Aorta (tissue), 5 donors: Measurements from ENCODE around the gene IFT57. TPM values are rescaled to one million over a fixed set of nuclear protein-coding genes. Genes with fewer than 3 reads are reported as not detected.
"Not testable (repeated sequence)": the region's sequence is repeated elsewhere in the genome, so short reads cannot be mapped to it uniquely, and the experiment has no call there.

Experiments
- ATAC-seq: fragments of 200-7000 bp; cut with Tn5 transposase; one replicate; pipeline ENCODE4 v1.9.1; 2022; ENCODE audit warnings: moderate library complexity; ENCODE audit not compliant: low FRiP score
- DNase-seq, 2 donors: peaks; one replicate each; pipeline ENCODE4 v3.0.0-alpha.2; 2020
- H3K27ac ChIP-seq, 2 donors: one replicate each; pipeline ENCODE4 v1.5.1; 2013; ENCODE audit warnings: low read length in 2 of 2, mild to moderate bottlenecking in 2 of 2, moderate library complexity in 2 of 2, control low read depth in 1 of 2, inconsistent platforms in 1 of 2, low read depth in 1 of 2
- H3K27me3 ChIP-seq, 2 donors: one replicate each; pipeline ENCODE4 v1.6.1; 2013; ENCODE audit warnings: control low read depth in 1 of 2, low read length in 1 of 2, mild to moderate bottlenecking in 1 of 2, moderate library complexity in 1 of 2; ENCODE audit not compliant: insufficient read depth in 2 of 2, control insufficient read depth in 1 of 2
- H3K36me3 ChIP-seq, 2 donors: one replicate each; pipeline ENCODE4 v1.6.1; 2013; ENCODE audit warnings: control low read depth in 1 of 2, low read length in 1 of 2, mild to moderate bottlenecking in 1 of 2; ENCODE audit not compliant: insufficient read depth in 2 of 2, control insufficient read depth in 1 of 2
- H3K4me1 ChIP-seq, 2 donors: one replicate each; pipeline ENCODE4 v1.6.1; 2013; ENCODE audit warnings: low read length in 2 of 2, control low read depth in 1 of 2, mild to moderate bottlenecking in 1 of 2, moderate library complexity in 1 of 2; ENCODE audit not compliant: insufficient read depth in 2 of 2, control insufficient read depth in 1 of 2
- H3K4me3 ChIP-seq, 2 donors: one replicate each; pipeline ENCODE4 v1.5.1; 2013; ENCODE audit warnings: low read length in 2 of 2, control low read depth in 1 of 2, mild to moderate bottlenecking in 1 of 2
- H3K9me3 ChIP-seq: one replicate; pipeline ENCODE4 v1.6.1; 2013; ENCODE audit warnings: mild to moderate bottlenecking, low read length; ENCODE audit not compliant: control insufficient read depth
- WGBS, 2 donors: extraction: QIAGEN DNeasy Blood & Tissue Kit; methylation state at CpG; one replicate each; pipeline ENCODE4 v1.1.7; 2013; 5-methylcytosine and 5-hydroxymethylcytosine counted together
- intact Hi-C, 2 donors: fragments of 100-400 bp; cut with DNase I; formaldehyde crosslinking; loops; one replicate each; pipeline versions ENCODE4 v1.14.2 to v1.15.0; 2022
- polyA plus RNA-seq, 2 donors: library from polyadenylated mRNA; stranded (reverse); fragments of 200-250 nt; gene quantifications; one replicate each; pipeline ENCODE4 v1.2.3, GENCODE V29; 2013
- total RNA-seq, 2 donors: library from RNA; stranded (reverse); fragmentation: NEBNext Ultra II Directional; extraction: Animal tissue kit (Norgen Biotek cat#: 25700); gene quantifications; one replicate each; pipeline ENCODE4 v1.2.1, GENCODE V29; 2021
- donor health status: healthy with polysubstance abuse.
- donor health status: Bipolar disorder and iron deficiency.
- donor health status: DM: no; HTN: no; CAD: no.
- donor health status: DM: no; HTN: no; CAD: no.
- donor health status: DM: yes; HTN: yes; CAD: no.

Gene IFT57
- total and polyA plus RNA-seq, 4 donors, result 38.3 to 53.0 (median 43.5) TPM

GRCh38 chr3:108171106-108171505 is 51.1 kb downstream of the IFT57 start:
- Histone ChIP-seq H3K27me3 (no peaks in the 10 kb centered on the region), H3K4me1 (no peaks in the 10 kb centered on the region), H3K4me3 (no peak overlapping the region), H3K27ac (no peak overlapping the region), H3K36me3 (no peaks in the 10 kb centered on the region), H3K9me3 (no peaks in the 10 kb centered on the region)
- intact Hi-C loops, result no loop called here
- 96 to 98% methylated on average over 2 of the region's 2 CpGs for WGBS, 2 donors
- ATAC-seq, result no peak
- no peak for DNase-seq

DNA sequence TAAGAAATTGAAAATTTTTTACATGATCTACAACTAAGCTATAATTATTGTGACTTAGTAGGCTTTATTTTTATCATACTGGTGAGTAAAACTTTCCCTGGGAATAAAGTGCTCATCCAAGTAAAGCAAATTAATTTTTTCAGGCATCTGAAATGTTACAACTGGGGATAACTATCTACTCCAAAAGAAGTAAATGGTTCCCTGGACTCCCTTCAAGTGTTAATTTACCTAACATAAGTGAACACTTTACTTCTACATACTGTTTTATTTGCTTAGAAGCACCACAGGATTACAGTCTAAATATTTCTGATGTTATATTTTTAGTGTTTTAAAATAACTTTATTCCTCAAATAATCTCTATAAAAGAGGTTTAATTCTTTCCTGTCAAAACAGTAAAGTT is 57.8 kb downstream of the IFT57 start:
- Histone ChIP-seq H3K36me3 (peaks cover 0 to 4% of the 10 kb centered on the region in 2 donors), H3K4me3 (no peak overlapping the region), H3K9me3 (no peaks in the 10 kb centered on the region), H3K27me3 (no peaks in the 10 kb centered on the region), H3K27ac (no peak overlapping the region), H3K4me1 (no peaks in the 10 kb centered on the region)
- intact Hi-C loops, result no loop called here
- no peak for DNase-seq
- no peak for ATAC-seq

DNA sequence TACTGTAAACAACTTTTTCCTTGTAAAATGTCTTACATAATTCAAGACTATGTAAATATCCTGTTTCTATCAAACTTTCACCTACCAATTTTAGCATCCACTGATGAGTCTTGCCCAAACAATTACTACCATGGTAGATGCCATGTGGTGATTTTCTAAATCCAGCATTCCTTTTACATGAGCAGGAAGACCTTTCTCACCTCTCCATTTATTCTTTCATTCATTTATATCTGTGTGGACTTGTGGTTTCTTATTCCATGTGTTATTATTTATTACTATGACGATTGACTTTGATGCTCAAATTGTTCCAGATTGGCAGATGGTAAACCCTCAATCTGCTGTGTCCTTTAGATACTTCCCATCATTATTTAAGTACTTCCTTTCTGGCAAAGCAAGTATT is 62.4 kb downstream of the IFT57 start:
- no peaks in the 10 kb centered on the region for H3K27me3 ChIP-seq
- intact Hi-C loops, result no loop called here
- no peak for ATAC-seq
- no peak overlapping the region for H3K4me3 ChIP-seq
- peaks cover 0 to 2% of the 10 kb centered on the region in 2 donors for H3K36me3 ChIP-seq
- DNase-seq, result no peak
- H3K4me1 ChIP-seq, result no peaks in the 10 kb centered on the region
- WGBS, 2 donors, result 93 to 94% methylated on average over 1 of the region's 1 CpG
- H3K9me3 ChIP-seq, result no peaks in the 10 kb centered on the region
- H3K27ac ChIP-seq, result no peak overlapping the region

DNA sequence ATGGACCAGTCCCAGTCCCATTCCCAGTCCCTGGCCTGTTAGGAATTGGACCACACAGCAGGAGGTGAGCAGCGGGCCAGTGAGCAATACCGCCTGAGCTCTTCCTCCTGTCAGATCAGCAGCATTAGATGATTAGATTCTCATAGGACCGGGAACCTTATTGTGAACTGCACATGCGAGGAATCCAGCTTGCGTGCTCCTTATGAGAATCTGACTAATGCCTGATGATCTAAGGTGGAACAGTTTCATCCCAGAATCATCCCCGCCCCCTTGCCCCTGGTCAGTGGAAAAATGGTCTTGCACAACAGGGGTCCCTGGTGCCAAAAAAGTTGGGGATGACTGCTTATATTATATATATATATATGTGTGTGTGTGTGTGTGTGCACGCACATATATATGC is 63.1 kb downstream of the IFT57 start:
- Histone ChIP-seq H3K36me3 (peaks cover 0 to 2% of the 10 kb centered on the region in 2 donors), H3K9me3 (no peaks in the 10 kb centered on the region), H3K4me3 (no peak overlapping the region), H3K27ac (no peak overlapping the region), H3K4me1 (no peaks in the 10 kb centered on the region), H3K27me3 (no peaks in the 10 kb centered on the region)
- DNase-seq (no peak), ATAC-seq (no peak)
- 96 to 97% methylated on average over 7 of the region's 7 CpGs for whole genome bisulfite sequencing, 2 donors
- intact Hi-C loops, result no loop called here

DNA sequence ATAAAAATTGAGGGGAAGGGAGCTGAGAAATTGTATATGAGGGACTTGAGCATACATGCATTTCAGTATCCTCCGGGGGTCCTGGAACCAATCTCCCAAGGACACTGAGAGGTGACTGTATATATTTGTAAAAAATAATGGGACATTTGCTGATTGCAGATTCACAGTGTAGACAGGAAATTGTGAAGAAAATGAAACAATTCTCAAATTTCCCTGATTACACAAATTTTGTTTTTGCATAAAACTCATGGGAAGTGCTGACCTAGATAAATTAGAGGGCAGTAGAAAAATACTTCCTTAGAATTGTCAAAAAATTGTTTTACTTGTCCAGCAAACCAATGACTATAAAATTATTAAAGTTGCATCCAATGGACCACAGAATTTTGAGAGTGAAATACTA is 64.0 kb downstream of the IFT57 start:
- intact Hi-C loops, result no loop called here
- DNase-seq, result no peak

DNA sequence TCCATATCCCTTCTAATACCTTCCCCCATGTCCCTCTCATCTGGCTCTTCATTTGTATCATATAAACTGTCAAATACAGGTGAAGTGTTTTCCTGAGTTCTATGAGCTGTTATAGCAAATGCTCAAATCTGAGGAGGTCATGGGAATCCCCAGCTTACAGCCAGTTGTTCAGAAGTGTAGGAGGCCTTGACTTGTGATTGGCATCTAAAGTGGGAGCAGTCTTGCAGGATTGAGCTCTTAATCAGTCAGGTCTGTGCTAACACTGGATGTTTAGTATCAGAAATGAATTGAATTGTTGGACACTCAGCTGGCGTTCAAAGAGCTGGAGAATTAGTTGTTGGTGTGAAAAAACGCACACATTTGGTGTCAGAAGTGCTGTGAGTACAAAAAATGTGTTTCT is 65.0 kb downstream of the IFT57 start:
- Histone ChIP-seq H3K4me1 (no peaks in the 10 kb centered on the region), H3K4me3 (no peak overlapping the region), H3K36me3 (peaks cover 0 to 2% of the 10 kb centered on the region in 2 donors), H3K9me3 (no peaks in the 10 kb centered on the region), H3K27me3 (no peaks in the 10 kb centered on the region), H3K27ac (no peak overlapping the region)
- ATAC-seq, result no peak
- intact Hi-C loops, result no loop called here
- DNase-seq, result no peak
- 70 to 90% methylated on average over 2 of the region's 2 CpGs for WGBS, 2 donors

More for the DNA sequence above, 64.0 kb downstream of the IFT57 start:
- Histone ChIP-seq H3K27ac (no peak overlapping the region), H3K4me3 (no peak overlapping the region), H3K9me3 (no peaks in the 10 kb centered on the region), H3K36me3 (peaks cover 0 to 2% of the 10 kb centered on the region in 2 donors), H3K27me3 (no peaks in the 10 kb centered on the region), H3K4me1 (no peaks in the 10 kb centered on the region)
- ATAC-seq, result no peak
- 83 to 86% methylated on average over 1 of the region's 1 CpG for WGBS, 2 donors

GRCh38 chr3:108156312-108156853 is 65.8 kb downstream of the IFT57 start:
- Histone ChIP-seq H3K27me3 (no peaks in the 10 kb centered on the region), H3K9me3 (no peaks in the 10 kb centered on the region), H3K36me3 (no peaks in the 10 kb centered on the region), H3K4me3 (no peak overlapping the region), H3K27ac (no peak overlapping the region), H3K4me1 (no peaks in the 10 kb centered on the region)
- intact Hi-C loops, result no loop called here
- ATAC-seq, result no peak
- WGBS, 2 donors, result 34 to 41% methylated on average over 4 of the region's 4 CpGs
- no peak for DNase-seq

GRCh38 chr3:108155642-108156041 is 66.6 kb downstream of the IFT57 start:
- H3K27ac ChIP-seq, H3K9me3 ChIP-seq, H3K4me1 ChIP-seq, H3K4me3 ChIP-seq, DNase-seq, intact Hi-C loops, H3K27me3 ChIP-seq, H3K36me3 ChIP-seq, ATAC-seq: not testable (repeated sequence)
- WGBS, 2 donors, result 73 to 91% methylated on average over 4 of the region's 4 CpGs

DNA sequence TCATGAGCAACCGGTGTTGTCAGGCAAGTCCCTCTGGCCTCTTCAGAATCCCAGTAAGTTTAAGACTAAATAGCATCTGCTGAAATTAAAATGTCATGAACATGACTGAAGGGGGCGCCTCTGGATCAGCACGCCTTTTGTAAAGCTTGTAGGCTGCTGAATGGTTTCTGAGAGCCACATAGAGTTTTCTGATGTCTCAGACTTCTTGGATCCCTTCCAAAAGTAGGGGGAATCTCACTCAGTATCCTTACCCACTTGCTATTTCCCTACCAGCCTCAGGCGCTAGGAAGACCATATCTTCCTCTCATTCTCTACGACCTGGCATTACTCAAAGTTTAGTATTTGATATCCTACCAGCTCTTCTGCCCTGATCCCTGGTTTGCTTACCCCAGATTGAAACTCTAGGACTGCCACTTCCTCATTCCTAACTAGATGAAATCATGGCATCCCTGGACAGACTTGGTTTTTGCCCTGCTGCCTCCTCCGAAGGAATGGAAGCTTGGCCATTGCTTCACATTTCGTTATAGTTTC is 68.7 kb downstream of the IFT57 start:
- Histone ChIP-seq H3K4me3 (no peak overlapping the region), H3K9me3 (no peaks in the 10 kb centered on the region), H3K4me1 (no peaks in the 10 kb centered on the region), H3K27me3 (no peaks in the 10 kb centered on the region), H3K27ac (no peak overlapping the region), H3K36me3 (no peaks in the 10 kb centered on the region)
- no peak for DNase-seq
- no peak for ATAC-seq
- 70% methylated on average over 7 of the region's 7 CpGs for WGBS, 2 donors
- intact Hi-C loops, result no loop called here
